HG02759 (cell line): Measurements from ENCODE around the gene TPO.
"Not testable (repeated sequence)": the region's sequence is repeated elsewhere in the genome, so short reads cannot be mapped to it uniquely, and the experiment has no call there.

Experiments used
- ATAC-seq: cut with Tn5 transposase; IDR thresholded peaks from one replicate; pipeline ENCODE4 v1.9.1; 2021; ENCODE audit warnings: mild to moderate bottlenecking, moderate library complexity; ENCODE audit not compliant: unreplicated experiment

TPO gene

GRCh38 chr2:1413156-1413710 is at the start of gene TPO:
Gene TPO, plus strand, starts transcription at chr2:1413463. Its CDS starts 946 bp downstream, at chr2:1414409.
- no peak for ATAC-seq

GRCh38 chr2:1366546-1367134 is 46.6 kb upstream of the TPO start:
- no peak for ATAC-seq

GRCh38 chr2:1367601-1368000 is 45.7 kb upstream of the TPO start:
- ATAC-seq = no peak

- ATAC-seq = no peak
Observed at GRCh38 chr2:1369905-1370304, 43.4 kb upstream of the TPO start.

GRCh38 chr2:1370461-1370860 is 42.8 kb upstream of the TPO start:
- no peak for ATAC-seq

GRCh38 chr2:1371082-1371481 is 42.2 kb upstream of the TPO start:
- no peak for ATAC-seq

- ATAC-seq = no peak
Observed at GRCh38 chr2:1373830-1374229, 39.4 kb upstream of the TPO start.

GRCh38 chr2:1374287-1374686 is 39.0 kb upstream of the TPO start:
- no peak for ATAC-seq

- no peak for ATAC-seq
Observed at GRCh38 chr2:1375794-1376193, 37.5 kb upstream of the TPO start.

GRCh38 chr2:1377473-1377872 is 35.8 kb upstream of the TPO start:
- no peak for ATAC-seq

GRCh38 chr2:1378456-1379150 is 34.7 kb upstream of the TPO start:
- no peak for ATAC-seq

- no peak for ATAC-seq
Observed at GRCh38 chr2:1381644-1382043, 31.6 kb upstream of the TPO start.

GRCh38 chr2:1387954-1388725 is 25.1 kb upstream of the TPO start:
- not testable (repeated sequence) for ATAC-seq

GRCh38 chr2:1390118-1390517 is 23.1 kb upstream of the TPO start:
- ATAC-seq = not testable (repeated sequence)

GRCh38 chr2:1393321-1393720 is 19.9 kb upstream of the TPO start:
- no peak for ATAC-seq

- no peak for ATAC-seq
Observed at GRCh38 chr2:1394709-1395408, 18.4 kb upstream of the TPO start.

GRCh38 chr2:1397350-1397749 is 15.9 kb upstream of the TPO start:
- ATAC-seq = no peak

- no peak for ATAC-seq
Observed at GRCh38 chr2:1398191-1398590, 15.1 kb upstream of the TPO start.

- no peak for ATAC-seq
Observed at GRCh38 chr2:1400943-1401735, 12.1 kb upstream of the TPO start.

- no peak for ATAC-seq
Observed at GRCh38 chr2:1402064-1402463, 11.2 kb upstream of the TPO start.
